Colonic mucosa (tissue), 4 donors: ENCODE data around the gene LSM11. TPM values are rescaled to one million over a fixed set of nuclear protein-coding genes. Genes with fewer than 3 reads are reported as not detected.

Experiments used
- DNase-seq: peaks from one replicate; pipeline ENCODE4 v3.0.0-alpha.2; 2020
- H3K27ac ChIP-seq: fragments of 200-600 bp; one replicate; pipeline ENCODE4 v1.8.0; 2021
- H3K27me3 ChIP-seq: fragments of 200-600 bp; one replicate; pipeline ENCODE4 v1.8.0; 2021
- H3K36me3 ChIP-seq: fragments of 200-600 bp; one replicate; pipeline ENCODE4 v1.8.0; 2021
- H3K4me1 ChIP-seq: fragments of 200-600 bp; one replicate; pipeline ENCODE4 v1.8.0; 2021; ENCODE audit warnings: mild to moderate bottlenecking
- H3K4me3 ChIP-seq: fragments of 200-600 bp; one replicate; pipeline ENCODE4 v1.8.0; 2021
- H3K9ac ChIP-seq, 2 donors: one replicate each; pipeline ENCODE4 v1.7.0; 2013; ENCODE audit warnings: control low read depth in 2 of 2, low read depth in 2 of 2, low read length in 2 of 2
- H3K9me3 ChIP-seq: fragments of 200-600 bp; one replicate; pipeline ENCODE4 v1.8.0; 2021
- intact Hi-C: fragments of 100-400 bp; cut with DNase I; formaldehyde crosslinking; loops from one replicate; pipeline ENCODE4 v1.14.1; 2022
- total RNA-seq, 2 donors: library from RNA; stranded (reverse); fragmentation: NEBNext Ultra II Directional in 1 of 2; extraction: Animal tissue kit (Norgen Biotek cat#: 25700) in 1 of 2; gene quantifications; one replicate each; pipeline ENCODE4 v1.2.1, GENCODE V29; 2021
- TF ChIP-seq, protein P1 (sequence below): fragments of 200-600 bp; IDR thresholded peaks from one replicate; pipeline ENCODE4 v1.8.0; 2022; ENCODE audit warnings: antibody characterized with exemption, mild to moderate bottlenecking
- donor health status: healthy.
- donor health status: DM: no; HTN: no; CAD: no.
- donor health status: DM: no; HTN: no; CAD: no.

Gene LSM11
- total RNA-seq, 2 donors from 2014 or later, result 5.1 to 6.6 TPM

GRCh38 chr5:157710431-157710830, 33.1 kb upstream of the LSM11 start:
- H3K27ac ChIP-seq, result no peak overlapping the region
- H3K27me3 ChIP-seq, result no peaks in the 10 kb centered on the region
- no peak overlapping the region for H3K4me3 ChIP-seq
- intact Hi-C loops, result loop anchor here (10.0 kb wide), 1 partner anchor 386 kb away; no protein-coding TSS in a partner anchor
- no peak overlapping the region for H3K9ac ChIP-seq
- no peaks in the 10 kb centered on the region for H3K36me3 ChIP-seq
- TF ChIP-seq, protein P1, sequence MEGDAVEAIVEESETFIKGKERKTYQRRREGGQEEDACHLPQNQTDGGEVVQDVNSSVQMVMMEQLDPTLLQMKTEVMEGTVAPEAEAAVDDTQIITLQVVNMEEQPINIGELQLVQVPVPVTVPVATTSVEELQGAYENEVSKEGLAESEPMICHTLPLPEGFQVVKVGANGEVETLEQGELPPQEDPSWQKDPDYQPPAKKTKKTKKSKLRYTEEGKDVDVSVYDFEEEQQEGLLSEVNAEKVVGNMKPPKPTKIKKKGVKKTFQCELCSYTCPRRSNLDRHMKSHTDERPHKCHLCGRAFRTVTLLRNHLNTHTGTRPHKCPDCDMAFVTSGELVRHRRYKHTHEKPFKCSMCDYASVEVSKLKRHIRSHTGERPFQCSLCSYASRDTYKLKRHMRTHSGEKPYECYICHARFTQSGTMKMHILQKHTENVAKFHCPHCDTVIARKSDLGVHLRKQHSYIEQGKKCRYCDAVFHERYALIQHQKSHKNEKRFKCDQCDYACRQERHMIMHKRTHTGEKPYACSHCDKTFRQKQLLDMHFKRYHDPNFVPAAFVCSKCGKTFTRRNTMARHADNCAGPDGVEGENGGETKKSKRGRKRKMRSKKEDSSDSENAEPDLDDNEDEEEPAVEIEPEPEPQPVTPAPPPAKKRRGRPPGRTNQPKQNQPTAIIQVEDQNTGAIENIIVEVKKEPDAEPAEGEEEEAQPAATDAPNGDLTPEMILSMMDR, result no peak
- no peaks in the 10 kb centered on the region for H3K9me3 ChIP-seq
- DNase-seq, result no peak
- no peaks in the 10 kb centered on the region for H3K4me1 ChIP-seq

- no peak overlapping the region for H3K4me3 ChIP-seq
- no peak overlapping the region for H3K27ac ChIP-seq
- TF ChIP-seq, protein P1, result no peak
- no peaks in the 10 kb centered on the region for H3K36me3 ChIP-seq
- DNase-seq, result no peak
- H3K4me1 ChIP-seq, result no peaks in the 10 kb centered on the region
- no peaks in the 10 kb centered on the region for H3K27me3 ChIP-seq
- no peak overlapping the region for H3K9ac ChIP-seq
- H3K9me3 ChIP-seq, result no peaks in the 10 kb centered on the region
- intact Hi-C loops, result loop anchor here (10.0 kb wide), 1 partner anchor 386 kb away; no protein-coding TSS in a partner anchor
These were observed 32.6 kb upstream of the LSM11 start for GRCh38 chr5:157710882-157711281.

- Histone ChIP-seq H3K27ac (no peak overlapping the region), H3K9me3 (no peaks in the 10 kb centered on the region), H3K36me3 (no peaks in the 10 kb centered on the region), H3K9ac (no peak overlapping the region), H3K27me3 (no peaks in the 10 kb centered on the region), H3K4me1 (no peaks in the 10 kb centered on the region), H3K4me3 (no peak overlapping the region)
- intact Hi-C loops, result loop anchor here (10.0 kb wide), 1 partner anchor 389 kb away; no protein-coding TSS in a partner anchor
- TF ChIP-seq, protein P1, result no peak
- no peak for DNase-seq
These were observed 29.5 kb upstream of the LSM11 start for GRCh38 chr5:157713830-157714595.

DNA sequence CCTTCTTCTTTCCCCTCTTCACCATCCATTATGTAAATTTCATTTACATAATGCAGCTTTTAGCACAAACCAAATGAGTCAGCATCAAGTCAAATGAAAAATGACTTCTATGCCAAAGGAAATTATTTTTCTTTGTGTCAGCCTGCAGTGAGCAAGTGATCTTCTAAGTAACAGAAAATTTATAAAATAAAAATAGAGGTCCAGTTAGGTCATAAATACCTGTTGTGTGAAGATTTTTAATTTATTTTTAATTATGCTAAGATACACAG, 29.0 kb upstream of the LSM11 start:
- intact Hi-C loops, result loop anchor here (10.0 kb wide), 1 partner anchor 390 kb away; no protein-coding TSS in a partner anchor
- Histone ChIP-seq H3K4me1 (no peaks in the 10 kb centered on the region), H3K36me3 (no peaks in the 10 kb centered on the region), H3K4me3 (no peak overlapping the region), H3K9ac (no peak overlapping the region), H3K27ac (no peak overlapping the region), H3K9me3 (no peaks in the 10 kb centered on the region), H3K27me3 (no peaks in the 10 kb centered on the region)
- TF ChIP-seq, protein P1, result no peak
- DNase-seq, result no peak

GRCh38 chr5:157718519-157718918, 25.0 kb upstream of the LSM11 start:
- H3K4me1 ChIP-seq, result no peaks in the 10 kb centered on the region
- no peak overlapping the region for H3K27ac ChIP-seq
- H3K36me3 ChIP-seq, result no peaks in the 10 kb centered on the region
- no peaks in the 10 kb centered on the region for H3K9me3 ChIP-seq
- H3K27me3 ChIP-seq, result no peaks in the 10 kb centered on the region
- intact Hi-C loops, result loop anchor here (5.0 to 10.0 kb wide), 3 partner anchors 51 to 394 kb away; no protein-coding TSS in a partner anchor
- TF ChIP-seq, protein P1, result peak; percentile 52
- H3K9ac ChIP-seq, result no peak overlapping the region
- DNase-seq, result peak; percentile 36
- H3K4me3 ChIP-seq, result no peak overlapping the region
